ENCODE data around the gene IL31RA.

DNA sequence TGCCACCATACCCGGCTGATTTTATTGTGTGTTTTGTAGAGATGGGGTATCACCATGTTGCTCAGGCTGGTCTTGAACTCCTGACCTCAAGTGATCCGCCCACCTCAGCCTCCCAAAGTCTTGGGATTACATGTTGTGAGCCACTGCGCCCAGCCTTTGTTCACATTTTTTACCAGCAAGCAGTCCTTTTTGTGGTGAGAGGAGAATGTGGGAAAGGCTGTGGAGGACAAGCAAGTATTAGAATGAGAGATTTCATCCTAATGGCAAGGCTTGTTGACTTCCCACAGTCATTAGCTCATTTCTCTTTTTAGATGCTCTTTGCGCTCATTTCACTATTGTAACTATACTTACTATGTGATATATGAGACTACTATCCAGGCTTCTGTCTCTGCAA lies 6.1 kb downstream of the IL31RA start:
- TF ChIP-seq, protein P1, sequence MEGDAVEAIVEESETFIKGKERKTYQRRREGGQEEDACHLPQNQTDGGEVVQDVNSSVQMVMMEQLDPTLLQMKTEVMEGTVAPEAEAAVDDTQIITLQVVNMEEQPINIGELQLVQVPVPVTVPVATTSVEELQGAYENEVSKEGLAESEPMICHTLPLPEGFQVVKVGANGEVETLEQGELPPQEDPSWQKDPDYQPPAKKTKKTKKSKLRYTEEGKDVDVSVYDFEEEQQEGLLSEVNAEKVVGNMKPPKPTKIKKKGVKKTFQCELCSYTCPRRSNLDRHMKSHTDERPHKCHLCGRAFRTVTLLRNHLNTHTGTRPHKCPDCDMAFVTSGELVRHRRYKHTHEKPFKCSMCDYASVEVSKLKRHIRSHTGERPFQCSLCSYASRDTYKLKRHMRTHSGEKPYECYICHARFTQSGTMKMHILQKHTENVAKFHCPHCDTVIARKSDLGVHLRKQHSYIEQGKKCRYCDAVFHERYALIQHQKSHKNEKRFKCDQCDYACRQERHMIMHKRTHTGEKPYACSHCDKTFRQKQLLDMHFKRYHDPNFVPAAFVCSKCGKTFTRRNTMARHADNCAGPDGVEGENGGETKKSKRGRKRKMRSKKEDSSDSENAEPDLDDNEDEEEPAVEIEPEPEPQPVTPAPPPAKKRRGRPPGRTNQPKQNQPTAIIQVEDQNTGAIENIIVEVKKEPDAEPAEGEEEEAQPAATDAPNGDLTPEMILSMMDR (conservative IDR thresholded peaks at IDR 0.05; ENCODE audit: low read length), result no peak
- TF ChIP-seq EZH2phosphoT487 (IDR thresholded peaks at IDR 0.05; ENCODE audit: borderline replicate concordance, low read depth, low read length), result no peak

Measured in OCI-LY7 (cell line).